HG03439 (cell line): Measurements from ENCODE around the gene DMWD.
"Not testable (repeated sequence)": the region's sequence is repeated elsewhere in the genome, so short reads cannot be mapped to it uniquely, and the experiment has no call there.

Experiments used
- ATAC-seq: cut with Tn5 transposase; IDR thresholded peaks from one replicate; pipeline ENCODE4 v1.9.1; 2021; ENCODE audit warnings: mild to moderate bottlenecking, moderate library complexity; ENCODE audit not compliant: unreplicated experiment

Gene DMWD

DNA sequence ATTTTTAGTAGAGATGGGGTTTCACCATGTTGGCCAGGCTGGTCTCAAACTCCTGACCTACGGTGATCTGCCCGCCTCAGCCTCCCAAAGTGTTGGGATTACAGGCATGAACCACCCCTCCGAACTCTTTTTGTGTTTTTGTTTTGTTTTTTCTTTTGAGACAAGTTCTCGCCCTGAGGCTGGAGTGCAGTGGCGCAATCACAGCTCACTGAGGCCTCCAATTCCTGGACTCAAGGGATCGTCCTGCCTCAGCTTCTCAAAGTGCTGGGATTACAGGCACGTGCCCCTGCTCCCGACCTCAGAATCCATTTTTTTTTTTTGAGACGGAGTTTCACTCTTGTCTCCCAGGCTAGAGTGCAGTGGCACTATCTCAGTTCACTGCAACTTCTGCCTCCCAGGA lies 35.0 kb downstream of the DMWD start:
- ATAC-seq: no peak

DNA sequence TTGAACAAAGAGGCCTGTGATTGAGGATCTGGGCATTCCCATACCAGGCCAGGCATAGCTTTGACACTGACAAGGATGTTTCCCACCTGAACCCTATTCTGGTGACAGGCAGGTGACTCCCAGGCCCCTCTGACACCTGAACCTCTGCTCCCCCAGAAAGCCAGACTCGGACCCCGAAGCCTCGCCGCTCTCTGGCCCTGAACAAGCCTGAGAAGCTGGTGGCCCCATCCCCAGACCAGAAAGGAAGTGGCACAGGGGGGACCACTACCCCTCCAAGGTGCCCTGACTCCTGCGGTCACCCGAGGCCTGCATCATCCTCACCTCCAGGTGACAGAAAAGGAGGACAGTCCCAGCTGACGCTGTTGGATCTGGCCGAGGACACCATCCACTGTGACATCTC lies 38.3 kb downstream of the DMWD start:
- ATAC-seq: no peak

DNA sequence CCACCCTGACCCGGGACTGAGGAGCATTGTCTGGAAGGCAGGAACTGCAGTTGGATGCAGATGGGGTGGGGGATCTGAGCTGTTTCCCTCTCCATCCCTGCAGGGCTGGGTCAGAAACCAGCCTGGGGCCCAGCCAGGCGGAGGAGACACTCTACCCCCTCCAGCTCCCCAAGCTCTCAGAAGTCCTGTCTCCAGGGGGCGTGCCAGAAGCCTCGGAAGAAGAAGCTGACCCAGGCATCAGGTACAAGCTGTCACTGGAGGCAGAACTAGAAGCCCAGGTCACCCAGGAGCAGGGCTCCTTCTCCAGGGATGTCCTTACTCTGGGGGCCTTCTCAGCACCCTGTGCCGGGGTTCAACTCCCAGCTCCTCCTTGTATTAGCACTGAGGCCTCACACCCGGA lies 39.1 kb downstream of the DMWD start:
- no peak for ATAC-seq

DNA sequence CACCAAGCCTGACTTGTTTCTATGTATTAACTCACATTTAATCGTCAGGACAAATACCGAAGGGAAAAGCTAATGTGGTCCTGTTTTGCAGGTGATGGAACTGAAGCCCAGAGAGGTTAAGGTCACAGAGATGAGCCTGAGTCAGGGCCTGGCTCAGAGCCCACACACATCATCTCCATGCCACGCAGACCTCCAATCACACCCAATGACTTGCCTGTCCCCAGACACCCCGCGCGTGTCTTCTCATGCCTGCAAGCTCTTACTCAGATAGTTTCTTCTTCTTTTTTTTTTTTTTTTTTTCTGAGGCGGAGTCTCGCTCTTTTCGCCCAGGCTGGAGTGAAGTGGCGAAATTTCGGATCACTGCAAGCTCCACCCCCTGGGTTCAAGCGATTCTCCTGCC lies 40.0 kb downstream of the DMWD start:
- ATAC-seq: no peak

DNA sequence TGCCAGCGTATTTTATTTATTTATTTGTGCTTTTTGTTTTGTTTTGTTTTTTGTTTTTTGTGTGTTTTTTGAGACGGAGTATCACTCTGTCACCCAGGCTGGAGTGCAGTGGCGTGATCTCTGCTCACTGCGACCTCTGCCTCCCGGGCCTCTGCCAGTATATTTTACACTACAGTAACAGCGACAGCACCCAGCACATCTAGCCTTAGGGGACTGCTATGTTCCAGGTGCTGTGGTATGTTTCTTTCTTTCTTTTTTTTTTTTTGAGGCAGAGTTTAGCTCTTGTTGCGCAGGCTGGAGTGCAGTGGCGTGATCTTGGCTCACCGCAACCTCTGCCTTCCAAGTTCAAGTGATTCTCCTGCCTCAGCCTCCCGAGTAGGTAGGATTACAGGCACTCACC lies 41.2 kb downstream of the DMWD start:
- not testable (repeated sequence) for ATAC-seq

DNA sequence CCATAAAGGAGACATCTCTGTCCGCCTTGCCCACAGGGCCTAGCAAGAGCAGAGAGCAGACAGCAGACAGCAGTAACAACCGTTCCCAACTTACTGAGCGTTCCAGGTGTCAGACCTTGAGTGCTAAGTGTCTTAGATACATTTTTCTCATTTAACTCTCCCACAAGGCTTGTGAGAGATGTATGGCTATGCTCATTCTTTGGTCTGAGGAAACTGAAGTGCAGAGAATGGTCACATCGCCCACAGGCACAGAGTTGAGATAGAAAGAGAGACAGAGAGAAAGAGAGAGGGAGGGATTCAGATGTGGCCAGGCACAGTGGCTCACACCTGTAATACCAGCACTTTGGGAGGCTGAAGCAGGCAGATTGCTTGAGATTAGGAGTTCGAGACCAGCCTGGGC lies 45.1 kb downstream of the DMWD start:
- no peak for ATAC-seq

DNA sequence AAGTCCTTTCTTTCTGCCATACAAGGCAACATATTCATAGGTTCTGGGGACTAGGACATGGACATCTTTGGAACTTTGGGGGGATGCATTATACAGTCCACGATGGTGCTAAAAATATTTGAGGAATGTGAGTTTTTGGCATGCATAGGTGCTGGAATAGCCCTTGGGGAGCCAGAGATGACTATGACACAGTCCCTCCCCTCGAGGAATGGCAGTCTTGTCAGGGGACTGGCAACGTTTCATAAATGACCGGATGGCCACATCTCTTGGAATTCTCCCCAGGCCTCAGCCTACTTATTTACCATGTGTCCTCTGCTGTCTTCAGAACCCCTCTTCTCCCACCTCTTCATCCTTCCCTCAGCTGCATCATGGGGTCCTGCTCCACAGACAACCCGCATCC lies 45.8 kb downstream of the DMWD start:
- ATAC-seq: no peak

DNA sequence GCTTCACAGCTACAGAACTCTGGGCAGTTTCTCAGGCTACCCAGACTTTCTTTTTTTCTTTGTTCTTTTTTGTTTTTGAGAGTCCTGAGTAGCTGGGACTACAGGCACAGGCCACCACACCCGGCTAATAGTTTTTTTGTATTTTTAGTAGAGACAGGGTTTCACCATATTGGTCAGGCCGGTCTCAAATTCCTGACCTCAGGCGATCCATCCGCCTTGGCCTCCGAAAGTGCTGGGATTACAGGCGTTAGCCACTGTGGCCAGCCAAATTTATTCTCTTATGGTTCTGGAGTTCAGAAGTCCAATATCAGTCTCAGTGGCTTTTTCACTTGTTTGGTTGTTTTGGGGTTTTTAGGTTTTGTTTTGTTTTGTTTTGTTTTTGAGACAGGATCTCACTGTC lies 47.0 kb downstream of the DMWD start:
- ATAC-seq: no peak

DNA sequence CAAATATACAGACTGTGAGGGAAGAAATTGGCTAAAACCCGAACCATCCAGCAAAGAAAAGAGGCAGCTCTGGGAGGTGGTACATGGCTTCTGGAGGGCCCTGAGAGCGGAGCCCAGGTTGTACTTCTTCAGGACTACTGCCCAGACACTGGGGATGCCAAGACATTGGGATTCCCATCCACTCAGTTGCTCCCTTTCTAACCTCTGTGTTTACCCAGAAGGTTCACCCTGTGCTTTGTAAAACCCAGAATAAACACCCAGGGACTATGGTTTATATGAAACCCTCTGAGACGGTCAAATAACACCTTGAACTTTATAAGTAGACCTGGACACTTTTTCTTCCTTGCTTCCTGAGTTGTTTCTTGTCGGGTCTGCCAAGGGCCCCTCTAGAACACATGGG lies 49.7 kb downstream of the DMWD start:
- ATAC-seq: no peak

DNA sequence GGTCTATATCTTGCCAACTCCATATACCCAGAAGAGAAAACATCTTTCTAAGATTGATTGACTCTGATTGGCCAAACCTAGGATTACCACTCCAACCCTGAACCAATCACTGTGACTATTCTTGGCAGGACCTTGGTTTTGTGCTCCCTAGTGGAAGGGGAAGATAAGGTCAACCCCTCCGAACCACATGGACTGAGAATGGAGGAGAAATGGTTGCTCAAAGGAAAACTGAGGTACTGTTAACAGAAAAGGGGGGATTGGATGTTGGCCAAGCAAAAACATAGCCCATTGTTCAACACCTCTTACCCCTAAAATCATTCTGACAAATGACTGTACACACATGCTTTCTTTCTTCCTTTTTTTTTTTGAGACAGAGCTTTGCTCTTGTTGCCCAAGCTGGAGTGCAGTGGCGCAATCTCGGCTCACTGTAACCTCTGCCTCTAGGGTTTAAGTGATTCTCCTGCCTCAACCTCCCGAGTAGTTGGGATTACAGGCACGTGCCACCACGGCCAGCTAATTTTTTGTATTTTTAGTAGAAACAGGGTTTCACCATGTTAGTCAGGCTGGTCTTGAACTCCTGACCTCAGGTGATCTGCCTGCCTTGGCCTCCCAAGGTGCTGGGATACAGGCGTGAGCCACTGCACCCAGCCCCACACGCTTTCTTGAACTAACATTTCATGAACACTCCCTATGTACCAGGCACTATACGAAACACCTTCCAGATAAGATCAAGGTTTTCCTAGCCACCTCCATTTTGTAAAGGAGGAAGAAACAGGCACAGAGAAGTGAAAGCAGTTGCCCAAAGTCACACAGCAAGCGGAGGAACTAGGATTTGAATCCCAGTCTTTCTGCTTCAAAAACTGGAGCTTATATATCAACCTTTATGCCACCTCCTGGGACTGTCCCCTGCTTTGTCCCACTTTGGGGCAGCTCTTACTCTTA lies 52.9 kb downstream of the DMWD start:
- no peak for ATAC-seq

DNA sequence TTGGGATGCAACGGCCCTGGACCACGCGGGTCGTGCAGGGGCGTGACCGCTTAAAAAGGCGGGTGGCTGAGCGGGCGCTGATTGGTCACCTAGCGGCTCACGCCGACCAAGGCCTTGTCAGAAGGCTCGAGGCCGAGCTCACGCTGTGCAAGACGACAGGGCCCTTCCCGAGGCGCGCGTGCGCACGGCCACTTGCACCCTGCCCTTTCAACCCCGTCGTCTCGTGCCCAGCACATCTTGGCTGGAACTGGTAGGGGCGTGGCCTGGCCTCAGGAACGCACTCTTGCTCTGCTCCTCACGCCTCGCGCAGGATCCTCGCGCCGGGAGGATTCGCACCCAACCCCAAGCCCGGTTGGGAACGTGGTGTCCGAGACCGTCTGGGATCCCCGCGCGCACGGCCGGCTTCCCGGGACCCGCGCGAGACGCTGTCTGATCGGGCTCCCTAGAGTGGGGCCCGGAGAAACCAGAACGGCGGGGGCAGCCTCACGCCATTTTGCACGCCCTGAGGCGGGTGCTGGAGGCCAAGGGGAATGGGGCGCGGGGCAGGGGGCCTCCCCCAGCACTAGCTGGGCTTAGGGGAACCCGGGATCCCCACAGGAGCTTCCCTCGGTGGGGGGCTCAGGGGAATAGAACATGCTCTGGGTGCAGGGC lies 59.4 kb downstream of the DMWD start, which contains the start of gene MEIOSIN:
TSS of gene MEIOSIN (plus strand) at position 280 of the 651 bp plus-strand sequence. CDS start 1,938 bp downstream, outside the sequence.
- ATAC-seq: no peak
